Spleen (tissue), 7 donors: ENCODE measurements around the gene NCS1.

Experiments used
- CTCF ChIP-seq, 11 experiments: fragments of 200-600 bp in 7 of 11; fragments of 450-650 bp in 4 of 11; sonication (generic) in 4 of 11; IDR thresholded peaks in 8 of 11; conservative IDR thresholded peaks in 3 of 11; 1 replicate in 7 of 11; 2 replicates in 4 of 11; pipeline versions ENCODE4 v1.4.0 to v1.8.0; 2016 to 2021; ENCODE audit warnings: antibody characterized with exemption in 11 of 11, inconsistent platforms in 4 of 11, mild to moderate bottlenecking in 1 of 11
- POLR2A ChIP-seq, 3 donors: fragments of 450-650 bp; IDR thresholded peaks; one replicate each; pipeline ENCODE4 v1.5.1; 2017; ENCODE audit warnings: antibody characterized with exemption in 3 of 3, mild to moderate bottlenecking in 1 of 3
- POLR2AphosphoS5 ChIP-seq, 3 donors: sonication (generic); formaldehyde crosslinking; IDR thresholded peaks; one replicate each; pipeline ENCODE4 v1.5.1; 2017; ENCODE audit warnings: antibody characterized with exemption in 3 of 3
- donor health status: DM: no; HTN: no; CAD: no; lungs with moderate emphysema.
- donor health status: DM: no; HTN: no; CAD: no.
- donor health status: DM: no; HTN: no; CAD: no.

- TF ChIP-seq POLR2A (IDR thresholded peaks at IDR 0.05) (no peak), CTCF (IDR thresholded peaks at IDR 0.05 in 8 of 11, conservative IDR thresholded peaks at IDR 0.05 in 3 of 11) (no peak), POLR2AphosphoS5 (IDR thresholded peaks at IDR 0.05) (no peak)
Observed at GRCh38 chr9:130262061-130262745, 90.0 kb downstream of the NCS1 start.
